D341Med (cell line): ENCODE results near the gene MYBPC3.

Source experiments
- DNase-seq: peaks from one replicate; pipeline ENCODE4 v3.0.0; 2012; ENCODE audit warnings: low spot score

MYBPC3 gene

DNA sequence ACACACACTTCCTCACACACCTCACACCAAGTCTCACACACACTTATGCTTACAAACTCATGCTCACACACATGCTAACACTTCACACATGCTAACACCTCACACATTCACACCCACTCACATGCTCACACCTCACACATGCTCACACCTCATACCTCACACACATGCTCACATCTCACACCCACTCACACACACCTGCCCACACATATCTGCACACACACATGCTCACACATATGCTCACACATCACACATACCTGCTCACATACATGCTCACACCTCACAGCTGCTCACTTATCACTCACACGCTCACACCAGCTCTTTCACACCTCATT lies 4.5 kb upstream of the MYBPC3 start:
- no peak for DNase-seq

DNA sequence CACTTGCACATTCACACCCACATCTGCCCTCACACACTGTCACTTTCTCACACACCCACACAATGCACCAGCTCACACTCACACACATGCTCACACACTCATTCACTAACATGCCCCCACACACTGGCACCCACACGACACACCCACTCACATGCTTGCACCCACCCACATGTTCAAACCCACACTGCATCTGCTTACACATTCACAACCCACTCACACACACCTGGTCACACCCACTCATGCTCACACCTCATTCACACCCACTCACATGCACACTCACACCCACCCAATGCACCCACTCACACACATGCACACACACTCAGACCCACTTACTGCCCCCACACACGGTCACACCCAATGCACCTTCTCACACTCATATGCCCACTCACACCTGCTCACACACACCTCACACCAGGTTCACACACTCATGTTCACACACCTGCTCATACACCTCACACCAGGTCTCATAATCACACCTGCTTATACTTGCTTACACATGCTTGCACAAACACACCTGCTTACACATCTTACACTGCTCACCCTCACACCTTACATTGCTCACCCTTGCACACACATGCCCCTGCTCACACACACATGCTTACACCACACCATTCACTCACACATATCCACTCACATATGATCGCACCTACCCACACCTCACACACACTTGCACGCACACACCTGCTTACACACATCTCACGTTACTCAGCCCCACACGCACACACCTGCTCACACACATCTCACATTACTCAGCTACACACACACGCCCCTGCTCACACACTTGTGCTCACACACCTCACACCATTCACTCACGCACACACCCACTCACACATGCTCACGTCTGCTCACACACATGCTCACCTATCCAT lies 3.9 kb upstream of the MYBPC3 start:
- no peak for DNase-seq

DNA sequence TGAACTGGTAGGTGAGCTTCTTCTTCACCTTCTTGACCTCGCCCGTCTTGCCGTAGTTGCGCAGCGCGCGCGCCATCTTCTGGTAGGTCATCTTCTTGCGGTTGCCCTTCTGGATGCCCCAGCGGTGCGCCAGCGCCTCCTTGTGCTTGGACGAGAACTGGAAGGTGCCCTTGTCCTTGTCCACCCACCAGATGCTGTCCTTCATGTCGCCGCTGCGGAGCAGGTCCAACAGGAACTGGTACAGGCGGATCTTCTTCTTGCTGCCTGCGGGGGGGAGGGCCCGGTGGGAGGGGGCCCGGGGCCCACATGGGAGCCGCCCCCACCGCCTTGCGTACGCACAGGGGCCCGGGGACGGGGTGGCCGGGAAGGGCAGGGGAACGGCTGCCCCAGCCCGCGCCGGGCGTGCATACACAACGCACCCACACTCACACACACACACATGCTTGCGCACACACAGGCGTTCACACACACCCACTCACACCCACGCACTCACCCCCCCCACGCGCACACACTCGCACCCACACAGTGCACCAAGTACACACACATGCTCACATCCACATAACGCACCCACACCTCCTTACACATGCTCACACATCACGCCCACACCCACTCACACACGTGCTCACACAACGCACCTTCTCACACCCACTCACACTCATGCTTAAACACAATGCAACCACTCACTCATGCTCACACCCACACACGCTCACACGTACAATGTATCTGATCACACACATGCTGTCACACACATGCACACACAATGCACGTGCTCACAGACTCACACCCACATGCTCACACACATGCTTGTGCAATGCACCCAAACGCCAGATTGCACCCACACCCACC lies 3.0 kb upstream of the MYBPC3 start:
- peak; percentile 88 for DNase-seq

DNA sequence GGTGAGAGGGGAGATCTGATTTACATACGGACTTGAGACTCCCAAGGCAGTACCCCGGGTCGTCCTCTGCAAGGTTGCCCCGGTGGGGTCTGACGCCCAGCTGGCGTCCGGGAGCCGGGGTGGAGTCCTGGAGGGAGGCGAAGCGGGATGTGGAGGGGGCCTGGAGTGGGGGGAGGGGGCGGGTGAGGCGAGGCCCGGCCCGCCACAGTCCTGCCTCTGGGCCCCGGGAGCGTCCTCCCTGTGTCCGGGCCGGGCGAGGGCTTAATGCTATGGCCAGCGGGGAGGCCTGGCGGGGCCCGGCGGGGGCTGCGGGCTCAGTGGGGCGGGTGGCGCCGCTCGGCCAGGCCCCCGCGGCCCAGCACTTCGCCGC lies 2.4 kb upstream of the MYBPC3 start:
- DNase-seq: no peak

DNA sequence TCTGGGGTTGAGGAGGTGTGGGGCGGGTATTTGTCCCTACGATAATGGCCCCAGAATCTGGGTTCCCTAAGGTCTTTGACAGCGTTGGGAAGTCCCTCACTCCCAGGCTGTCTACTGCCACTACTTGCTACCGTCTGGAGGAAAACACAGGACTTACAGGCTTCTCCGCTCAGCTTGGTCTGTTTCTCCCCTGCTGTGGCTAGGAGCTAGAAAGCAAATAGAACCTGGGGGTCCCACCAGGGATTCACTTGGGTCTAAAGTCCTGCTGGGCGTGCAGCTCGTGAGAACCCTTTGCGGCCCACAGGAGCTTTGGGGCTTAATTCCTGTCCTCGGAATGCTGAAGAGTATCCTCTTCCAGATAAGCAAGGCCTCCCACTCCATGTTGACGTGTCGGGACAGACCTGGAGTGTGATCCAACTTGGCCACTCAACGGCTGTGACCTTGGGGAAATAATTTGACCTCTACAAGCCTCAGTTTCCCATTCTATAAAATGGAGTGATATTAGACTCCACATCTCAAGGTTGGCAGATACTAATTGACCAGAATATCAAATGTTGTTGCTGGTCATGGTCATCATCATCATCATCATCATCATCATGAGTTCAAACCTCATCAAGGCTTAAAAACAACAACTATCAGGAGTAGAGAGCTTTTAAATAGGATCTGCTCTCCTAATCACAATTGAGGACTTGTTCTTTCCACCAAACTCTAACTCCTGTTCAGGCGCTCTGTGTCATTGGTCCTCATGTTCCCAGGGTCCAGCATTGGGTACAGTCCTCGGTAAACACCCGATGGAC lies 1.7 kb upstream of the MYBPC3 start:
- DNase-seq: no peak

DNA sequence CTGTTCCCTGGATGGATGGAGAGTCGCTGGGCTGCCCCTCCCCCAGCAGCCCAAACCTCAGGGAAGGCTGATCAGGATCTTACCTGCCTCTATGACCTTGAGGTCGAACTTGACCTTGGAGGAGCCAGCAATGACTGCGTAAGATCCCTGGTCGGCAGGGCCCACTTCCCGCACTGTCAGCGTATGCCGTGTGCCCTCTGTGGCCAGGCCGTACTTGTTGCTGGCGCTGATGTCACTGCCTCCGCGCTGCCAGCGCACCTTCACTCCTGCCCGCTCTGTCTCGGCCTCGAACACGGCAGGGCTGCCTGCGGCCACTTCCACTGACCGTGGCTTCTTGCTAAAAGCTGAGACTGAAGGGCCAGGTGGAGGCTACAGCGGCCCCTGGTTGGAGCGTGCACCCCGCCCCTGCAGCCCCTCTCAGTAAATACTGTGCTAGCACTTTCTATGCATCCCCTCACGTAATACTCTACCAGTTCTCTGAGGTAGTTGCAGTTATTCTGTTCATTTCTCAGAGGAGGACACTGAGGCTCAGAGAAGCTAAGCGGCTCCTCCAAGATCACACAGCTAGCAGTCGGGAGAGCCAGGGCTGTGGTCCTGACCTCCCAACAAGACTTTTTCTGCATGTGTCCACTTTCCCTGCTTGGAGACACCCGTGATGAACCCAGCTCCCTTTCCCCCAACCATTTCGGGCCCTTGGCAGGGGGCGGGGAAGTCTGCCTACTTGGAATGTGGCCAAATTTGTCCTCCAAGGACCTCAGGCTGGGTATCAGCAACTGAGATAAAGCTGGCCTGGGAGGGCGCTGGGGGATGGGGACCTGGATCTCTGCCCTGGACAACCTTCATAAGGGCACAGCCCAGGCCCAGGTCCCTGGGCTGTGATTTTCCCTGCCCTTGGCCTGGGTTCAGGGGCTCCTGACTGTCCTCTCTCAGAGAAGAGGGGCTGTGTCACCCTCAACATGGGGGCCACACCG lies 1.1 kb downstream of the MYBPC3 start:
- DNase-seq: no peak

DNA sequence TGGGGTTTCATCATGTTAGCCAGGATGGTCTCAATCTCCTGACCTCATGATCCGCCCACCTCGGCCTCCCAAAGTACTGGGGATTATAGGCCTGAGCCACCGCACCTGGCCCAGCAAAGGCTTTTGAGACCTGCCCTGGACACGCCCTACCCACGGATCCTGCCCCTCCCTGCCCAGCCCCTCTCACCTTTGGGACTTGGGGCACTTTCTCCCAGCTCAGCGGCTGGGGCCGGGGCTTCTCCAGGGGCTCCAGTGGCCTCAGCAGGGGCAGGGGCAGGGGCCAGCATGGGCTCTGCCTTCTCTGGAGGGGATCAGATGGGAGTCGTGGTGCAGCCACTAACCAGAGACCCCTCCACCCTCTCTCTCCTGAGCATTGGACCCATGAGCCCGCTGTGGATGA lies 2.2 kb downstream of the MYBPC3 start:
- no peak for DNase-seq

DNA sequence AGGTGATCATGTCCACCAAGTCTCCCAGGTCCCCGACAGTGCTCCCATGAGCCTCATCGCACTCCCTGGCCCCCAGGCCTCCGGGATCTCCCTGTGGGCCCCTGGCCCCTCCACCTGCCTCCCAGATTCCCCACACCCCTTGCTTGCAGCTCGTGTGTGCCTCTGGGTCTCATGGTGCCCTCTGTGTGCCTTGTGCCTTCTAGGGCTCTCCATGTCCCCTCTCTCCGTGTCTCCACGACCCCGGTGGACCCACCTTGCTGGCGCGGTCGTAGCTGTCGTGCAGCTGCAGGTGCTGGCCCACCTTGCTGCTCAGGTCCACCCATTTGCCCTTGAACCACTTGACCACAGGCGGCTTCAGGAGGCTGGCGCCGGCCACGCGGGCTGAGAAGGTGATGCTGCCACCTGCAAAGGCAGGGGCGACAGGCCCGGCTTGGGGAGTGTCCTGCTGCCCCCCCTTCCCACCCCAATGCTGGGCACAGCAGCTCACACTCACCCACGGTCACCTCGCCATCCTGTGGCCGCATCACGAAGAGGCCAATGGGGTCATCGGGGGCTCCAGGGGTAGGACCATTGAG lies 2.9 kb downstream of the MYBPC3 start:
- DNase-seq: no peak

DNA sequence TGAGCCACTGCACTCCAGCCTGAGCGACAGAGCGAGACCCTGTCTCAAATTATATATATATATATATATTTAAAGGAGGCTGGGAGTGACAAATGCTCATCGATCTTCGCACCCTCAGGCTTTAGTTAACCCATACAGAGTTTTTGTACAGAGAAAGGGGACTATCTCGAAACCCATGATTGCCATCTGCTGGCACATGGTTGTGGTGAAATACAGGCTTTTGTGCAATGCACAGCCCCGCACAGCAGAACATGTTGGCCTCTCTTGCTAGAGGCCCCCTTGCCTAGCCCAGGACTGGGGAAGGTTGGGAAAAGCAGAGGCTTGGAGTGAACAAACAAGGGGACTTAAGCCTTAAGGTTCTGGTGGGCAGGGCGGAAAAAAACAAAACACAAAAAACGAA lies 3.6 kb downstream of the MYBPC3 start:
- DNase-seq: peak; percentile 78

DNA sequence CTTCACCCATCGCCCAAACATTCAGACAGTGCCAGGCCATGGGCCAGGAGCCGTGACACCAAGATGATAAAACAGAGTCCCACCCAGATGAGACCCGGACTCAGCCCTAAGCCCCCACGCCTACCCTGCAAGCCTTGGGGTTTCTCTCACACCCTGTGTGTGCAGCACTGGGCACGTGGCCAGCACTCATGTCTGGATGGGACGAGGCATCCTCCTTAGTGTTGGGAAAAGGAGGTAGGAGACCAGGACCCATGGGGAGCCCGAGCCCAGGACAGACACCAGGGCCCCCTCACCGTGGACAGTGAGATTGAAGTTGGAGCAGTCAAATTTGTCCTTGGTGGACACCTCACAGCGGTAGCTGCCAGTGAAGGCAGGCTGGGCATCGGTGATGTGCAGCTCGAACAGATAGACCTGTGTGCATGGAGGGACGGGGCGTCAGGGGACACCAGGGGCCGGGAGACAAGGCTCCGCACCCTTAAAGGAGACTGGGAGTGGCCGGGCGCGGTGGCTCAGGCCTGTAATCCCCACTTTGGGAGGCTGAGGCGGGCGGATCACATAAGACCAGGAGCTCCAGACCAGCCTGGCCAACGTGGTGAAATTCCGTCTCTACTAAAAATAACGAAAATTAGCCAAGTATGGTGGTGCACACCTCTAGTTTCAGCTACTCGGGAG lies 4.2 kb downstream of the MYBPC3 start:
- DNase-seq: no peak

DNA sequence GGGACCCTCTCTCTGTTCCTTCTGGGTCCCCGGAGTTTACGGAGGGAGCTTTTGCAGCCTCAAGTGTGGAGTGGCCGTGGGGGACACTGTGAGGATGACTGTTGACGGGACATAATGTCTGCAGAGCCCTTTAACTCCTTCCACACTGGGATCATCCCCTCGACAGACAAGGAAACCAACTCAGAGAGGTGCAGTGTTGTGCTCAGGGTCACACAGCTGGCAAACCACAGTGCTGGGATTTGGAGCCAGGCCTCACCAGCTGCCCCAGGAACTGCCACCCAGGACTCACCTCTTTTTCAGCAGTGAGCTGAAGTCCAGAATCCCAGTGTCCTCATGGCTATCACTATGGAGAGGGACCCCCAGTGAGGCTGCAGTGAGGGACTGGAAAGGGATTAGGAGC lies 5.4 kb downstream of the MYBPC3 start:
- no peak for DNase-seq

DNA sequence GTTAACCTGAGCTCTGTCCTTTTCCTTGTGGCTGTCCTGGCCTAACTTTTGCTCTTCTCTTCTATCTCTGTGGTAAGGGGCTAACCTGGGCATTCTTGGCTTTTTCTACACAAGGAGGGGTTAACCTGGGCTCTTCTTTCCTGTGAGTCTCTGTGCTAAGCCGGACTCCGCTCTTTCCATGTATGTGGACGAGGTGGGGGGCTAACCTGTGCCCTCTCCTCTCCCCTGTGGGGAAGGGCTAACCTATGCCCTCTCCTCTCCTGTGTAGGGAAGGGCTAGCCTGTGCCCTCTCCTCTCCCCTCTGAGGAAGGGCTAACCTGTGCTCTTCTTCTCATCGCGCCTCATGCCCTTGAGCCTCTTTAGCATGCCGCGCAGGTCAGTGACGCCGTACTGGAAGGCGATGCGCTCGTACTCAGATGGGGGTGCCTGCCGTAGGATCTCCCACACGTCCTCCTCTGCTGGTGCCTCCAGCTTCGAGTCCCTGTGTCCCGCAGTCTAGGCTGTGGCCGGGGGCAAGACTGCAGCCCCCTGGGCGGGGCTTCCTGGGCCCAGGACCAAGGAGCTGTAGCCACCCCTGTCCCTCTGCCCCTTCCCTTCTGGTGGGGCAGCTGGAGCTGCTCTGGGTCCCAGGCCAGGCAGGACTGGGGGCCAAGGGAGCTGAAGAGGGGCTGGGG lies 6.5 kb downstream of the MYBPC3 start:
- DNase-seq: no peak

DNA sequence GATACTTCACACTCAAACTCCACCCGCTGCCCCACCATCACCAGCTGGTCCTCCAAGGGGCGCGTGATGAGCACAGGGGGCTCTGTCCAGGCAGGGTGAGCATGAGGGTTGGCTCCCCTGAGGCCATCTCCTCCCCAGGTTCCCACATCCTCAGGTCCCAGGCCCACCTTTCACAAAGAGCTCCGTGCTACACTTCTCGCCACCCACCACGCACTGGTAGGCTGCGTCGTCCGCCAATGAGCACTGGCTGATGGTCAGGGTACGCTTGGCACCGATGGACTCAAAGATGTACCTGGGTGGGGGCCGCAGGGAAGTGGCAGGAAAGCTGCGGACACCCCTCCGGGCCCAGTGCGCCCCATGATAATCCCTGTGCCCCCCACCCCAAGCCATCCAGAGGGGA lies 9.6 kb downstream of the MYBPC3 start:
- no peak for DNase-seq

DNA sequence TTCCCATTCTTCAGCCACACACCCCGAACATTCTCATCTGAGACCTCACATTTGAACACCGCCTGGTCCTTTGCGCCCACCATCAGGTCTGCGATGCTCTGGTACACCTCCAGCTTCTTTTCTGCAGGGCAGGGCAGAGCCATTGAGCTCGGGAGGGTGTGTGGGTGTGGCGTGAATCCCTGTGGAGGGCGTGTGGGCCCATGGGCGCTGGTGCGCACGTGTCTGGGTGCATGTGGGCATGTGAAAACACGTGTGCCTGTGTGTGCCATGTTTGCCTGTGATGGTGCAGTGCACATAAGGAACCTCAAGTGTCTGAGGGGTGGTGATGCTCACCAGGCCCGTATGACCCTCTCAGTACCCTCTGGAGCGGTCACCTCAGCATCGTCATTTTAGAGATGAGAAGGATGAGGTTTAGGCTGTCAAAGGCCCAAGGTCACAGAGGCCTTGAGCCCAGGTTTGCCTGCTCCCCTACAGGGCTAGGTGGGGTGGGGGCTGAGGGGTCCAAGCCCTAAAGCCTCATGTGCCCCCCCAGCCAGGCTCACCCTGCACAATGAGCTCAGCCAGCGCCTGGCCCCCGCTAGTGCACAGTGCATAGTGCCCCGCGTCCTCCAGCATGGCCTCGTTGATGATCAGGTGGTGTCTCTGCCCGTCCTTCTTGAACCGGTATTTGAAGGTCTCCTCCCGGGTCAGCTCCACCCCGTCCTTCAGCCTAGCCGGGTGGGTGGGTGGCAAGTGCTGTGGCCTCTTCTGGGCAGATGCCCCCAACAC lies 10.3 kb downstream of the MYBPC3 start:
- DNase-seq: no peak

DNA sequence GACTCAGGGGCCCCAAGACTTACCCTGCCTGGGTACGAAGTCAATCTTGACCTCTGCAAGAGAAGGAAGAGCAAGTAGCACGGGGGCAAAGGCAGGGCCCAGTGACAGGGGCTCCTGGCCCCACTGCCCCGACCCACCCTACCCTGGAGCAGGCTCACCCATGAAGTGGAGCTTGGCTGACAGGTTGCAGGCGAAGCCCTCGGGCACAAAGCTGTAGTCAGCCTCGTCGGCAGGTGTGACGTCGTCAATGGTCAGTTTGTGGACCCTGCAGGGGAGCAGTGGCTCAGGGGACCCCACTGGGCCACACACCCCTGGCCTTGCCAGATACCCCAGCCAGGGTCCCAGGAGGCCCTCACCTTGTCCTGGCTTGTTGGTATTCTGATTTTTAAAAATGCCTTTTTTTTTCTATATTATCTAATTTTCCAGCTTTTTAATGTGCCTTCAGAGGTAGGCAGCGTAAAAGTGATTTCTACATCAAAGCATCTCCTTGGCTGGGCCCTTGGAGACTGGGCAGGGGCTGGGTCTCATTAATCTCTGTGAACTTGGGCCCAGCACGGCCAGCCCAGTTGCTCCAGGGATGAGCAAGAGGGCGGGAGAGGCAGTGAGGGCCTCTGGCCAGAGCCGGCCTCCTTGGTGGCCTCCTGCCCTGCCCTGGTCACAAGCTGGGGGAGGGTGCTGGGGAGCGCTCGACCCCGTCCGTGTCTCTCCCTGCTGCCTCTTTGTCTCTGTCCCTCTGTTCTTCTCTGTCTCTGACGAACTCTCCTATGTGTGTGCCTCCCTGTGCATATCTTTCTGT lies 11.3 kb downstream of the MYBPC3 start:
- no peak for DNase-seq

DNA sequence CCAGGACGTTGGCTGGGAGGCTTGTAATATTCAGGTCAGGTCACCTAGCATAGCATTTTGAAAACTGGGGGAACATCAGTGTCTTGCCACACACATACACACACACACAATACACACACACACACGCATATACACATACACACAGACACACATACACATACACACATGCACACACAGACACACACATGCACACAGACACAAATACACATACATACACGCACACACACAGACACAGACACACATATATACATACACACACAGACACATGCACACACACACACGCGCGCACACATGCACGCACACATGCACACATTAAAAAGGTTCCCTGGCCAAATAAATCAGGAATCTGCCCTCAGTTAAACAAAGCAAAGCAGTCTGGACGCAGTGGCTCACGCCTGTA lies 12.5 kb downstream of the MYBPC3 start:
- no peak for DNase-seq

DNA sequence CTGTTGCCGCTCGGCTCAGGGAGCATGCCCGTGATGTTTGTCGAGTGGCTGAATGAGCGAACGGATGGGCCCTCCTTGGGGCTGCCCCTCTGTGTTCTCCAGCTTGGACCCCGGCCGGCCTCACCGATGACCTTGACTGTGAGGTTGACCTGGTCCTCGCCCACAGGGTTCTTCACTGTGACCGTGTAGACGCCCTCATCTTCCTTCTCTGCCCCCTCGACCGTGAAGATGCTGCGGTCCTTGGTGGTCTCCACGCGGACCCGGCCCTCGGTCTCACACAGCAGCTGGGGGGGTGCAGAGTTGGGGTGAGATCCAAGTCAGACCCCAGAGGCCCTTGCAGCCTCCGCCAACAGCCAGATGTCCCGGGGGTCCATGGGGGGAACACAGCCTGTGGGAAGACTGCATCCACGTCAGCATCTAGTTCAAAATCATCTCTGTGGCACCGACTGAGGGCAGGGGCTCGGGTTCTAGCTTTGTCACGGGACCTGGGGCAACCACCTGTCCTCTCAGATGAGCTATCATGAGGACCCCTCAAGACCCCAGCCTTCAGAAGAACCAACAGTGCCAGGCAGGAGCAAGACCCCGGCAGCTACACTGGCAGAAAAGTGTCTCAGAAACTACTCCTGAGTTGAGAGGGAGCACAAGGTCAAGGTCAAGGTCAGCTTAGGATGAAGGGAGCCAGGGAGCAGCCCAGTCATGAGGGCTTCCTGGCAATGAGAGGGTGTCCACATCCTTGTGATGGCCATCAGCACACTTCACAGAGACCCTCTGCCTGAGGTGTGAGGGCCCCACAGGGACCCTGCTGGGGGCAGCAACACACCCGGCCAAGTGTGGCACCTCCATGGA lies 13.9 kb downstream of the MYBPC3 start:
- no peak for DNase-seq
